Measurements from ENCODE around the gene OPA3.

OPA3 gene

DNA sequence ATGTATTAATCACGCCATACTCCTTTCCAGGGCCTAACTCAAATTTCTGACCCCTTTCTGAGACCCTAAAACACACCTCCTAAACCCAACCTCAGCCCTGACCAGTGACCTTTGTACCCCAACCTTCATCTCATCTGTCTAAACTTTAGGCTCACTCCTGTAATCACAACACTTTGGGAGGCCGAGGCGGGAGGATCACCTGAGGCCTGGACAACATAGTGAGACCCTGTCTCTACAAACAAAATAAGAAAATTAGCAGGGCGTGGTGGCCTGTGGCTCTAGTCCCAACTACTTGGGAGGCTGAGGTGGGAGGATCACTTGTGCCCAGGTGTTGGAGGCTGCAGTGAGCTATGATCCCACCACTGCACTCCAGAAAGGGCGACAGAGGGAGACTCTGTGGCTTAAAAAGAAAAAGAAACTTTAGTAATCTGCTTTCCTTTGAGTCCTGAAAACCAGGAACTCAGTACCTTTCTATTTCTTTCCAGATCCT is 92.4 kb downstream of the OPA3 start:
- Histone ChIP-seq H3K27me3 (ENCODE audit: insufficient read depth, poor library complexity, severe bottlenecking) (peaks cover 17% of the 10 kb centered on the region), H3K27ac (replicated peaks) (no peak overlapping the region), H3K4me3 (replicated peaks; ENCODE audit: insufficient read depth, low read length) (no peak overlapping the region)
- TF ChIP-seq POLR2AphosphoS5 (IDR thresholded peaks at IDR 0.05; ENCODE audit: low read depth) (no peak), GABPA (IDR thresholded peaks at IDR 0.05; ENCODE audit: low read depth) (no peak), SPI1 (IDR thresholded peaks at IDR 0.05; ENCODE audit: borderline replicate concordance, low read depth) (no peak)
- TF ChIP-seq, protein P1, sequence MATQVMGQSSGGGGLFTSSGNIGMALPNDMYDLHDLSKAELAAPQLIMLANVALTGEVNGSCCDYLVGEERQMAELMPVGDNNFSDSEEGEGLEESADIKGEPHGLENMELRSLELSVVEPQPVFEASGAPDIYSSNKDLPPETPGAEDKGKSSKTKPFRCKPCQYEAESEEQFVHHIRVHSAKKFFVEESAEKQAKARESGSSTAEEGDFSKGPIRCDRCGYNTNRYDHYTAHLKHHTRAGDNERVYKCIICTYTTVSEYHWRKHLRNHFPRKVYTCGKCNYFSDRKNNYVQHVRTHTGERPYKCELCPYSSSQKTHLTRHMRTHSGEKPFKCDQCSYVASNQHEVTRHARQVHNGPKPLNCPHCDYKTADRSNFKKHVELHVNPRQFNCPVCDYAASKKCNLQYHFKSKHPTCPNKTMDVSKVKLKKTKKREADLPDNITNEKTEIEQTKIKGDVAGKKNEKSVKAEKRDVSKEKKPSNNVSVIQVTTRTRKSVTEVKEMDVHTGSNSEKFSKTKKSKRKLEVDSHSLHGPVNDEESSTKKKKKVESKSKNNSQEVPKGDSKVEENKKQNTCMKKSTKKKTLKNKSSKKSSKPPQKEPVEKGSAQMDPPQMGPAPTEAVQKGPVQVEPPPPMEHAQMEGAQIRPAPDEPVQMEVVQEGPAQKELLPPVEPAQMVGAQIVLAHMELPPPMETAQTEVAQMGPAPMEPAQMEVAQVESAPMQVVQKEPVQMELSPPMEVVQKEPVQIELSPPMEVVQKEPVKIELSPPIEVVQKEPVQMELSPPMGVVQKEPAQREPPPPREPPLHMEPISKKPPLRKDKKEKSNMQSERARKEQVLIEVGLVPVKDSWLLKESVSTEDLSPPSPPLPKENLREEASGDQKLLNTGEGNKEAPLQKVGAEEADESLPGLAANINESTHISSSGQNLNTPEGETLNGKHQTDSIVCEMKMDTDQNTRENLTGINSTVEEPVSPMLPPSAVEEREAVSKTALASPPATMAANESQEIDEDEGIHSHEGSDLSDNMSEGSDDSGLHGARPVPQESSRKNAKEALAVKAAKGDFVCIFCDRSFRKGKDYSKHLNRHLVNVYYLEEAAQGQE (IDR thresholded peaks at IDR 0.05; ENCODE audit: insufficient replicate concordance, low read depth) = no peak
- TF ChIP-seq, protein P2, sequence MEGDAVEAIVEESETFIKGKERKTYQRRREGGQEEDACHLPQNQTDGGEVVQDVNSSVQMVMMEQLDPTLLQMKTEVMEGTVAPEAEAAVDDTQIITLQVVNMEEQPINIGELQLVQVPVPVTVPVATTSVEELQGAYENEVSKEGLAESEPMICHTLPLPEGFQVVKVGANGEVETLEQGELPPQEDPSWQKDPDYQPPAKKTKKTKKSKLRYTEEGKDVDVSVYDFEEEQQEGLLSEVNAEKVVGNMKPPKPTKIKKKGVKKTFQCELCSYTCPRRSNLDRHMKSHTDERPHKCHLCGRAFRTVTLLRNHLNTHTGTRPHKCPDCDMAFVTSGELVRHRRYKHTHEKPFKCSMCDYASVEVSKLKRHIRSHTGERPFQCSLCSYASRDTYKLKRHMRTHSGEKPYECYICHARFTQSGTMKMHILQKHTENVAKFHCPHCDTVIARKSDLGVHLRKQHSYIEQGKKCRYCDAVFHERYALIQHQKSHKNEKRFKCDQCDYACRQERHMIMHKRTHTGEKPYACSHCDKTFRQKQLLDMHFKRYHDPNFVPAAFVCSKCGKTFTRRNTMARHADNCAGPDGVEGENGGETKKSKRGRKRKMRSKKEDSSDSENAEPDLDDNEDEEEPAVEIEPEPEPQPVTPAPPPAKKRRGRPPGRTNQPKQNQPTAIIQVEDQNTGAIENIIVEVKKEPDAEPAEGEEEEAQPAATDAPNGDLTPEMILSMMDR (IDR thresholded peaks at IDR 0.05; ENCODE audit: insufficient read depth, low read length) = no peak
- no peak for DNase-seq (ENCODE audit: low read depth in 1 of 2, low spot score in 1 of 2)

DNA sequence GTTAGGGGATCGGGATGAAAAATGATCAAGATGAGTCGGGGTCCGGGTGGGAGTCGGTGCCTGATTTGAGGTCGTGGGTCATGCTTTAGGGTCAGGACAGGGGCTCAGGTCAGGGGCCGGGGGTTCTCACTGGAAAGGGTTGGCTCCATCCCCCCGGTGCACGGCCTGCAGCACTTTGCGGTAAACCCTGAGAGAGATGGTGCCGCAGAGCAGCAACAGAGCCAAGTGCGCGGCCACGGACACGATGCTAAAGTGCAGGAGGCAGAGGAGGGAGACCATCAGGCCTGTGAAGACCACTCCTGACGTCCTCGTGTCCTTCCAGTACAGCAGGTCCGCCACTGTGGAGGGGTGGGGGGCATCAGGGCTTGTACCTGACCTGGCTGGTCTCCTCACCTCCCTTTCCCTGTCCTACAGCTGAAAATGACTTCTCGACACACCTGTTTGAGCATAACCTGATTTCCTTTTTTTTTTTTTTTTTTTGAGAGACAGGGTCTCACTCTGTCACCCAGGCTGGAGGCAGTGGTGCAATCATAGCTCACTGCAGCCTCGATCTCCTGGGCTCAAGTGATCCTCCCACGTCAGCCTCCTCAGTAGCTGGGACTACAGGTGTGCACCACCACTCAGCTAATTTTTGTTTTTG is 95.3 kb downstream of the OPA3 start:
- H3K27me3 ChIP-seq (ENCODE audit: insufficient read depth, poor library complexity, severe bottlenecking) = no peaks in the 10 kb centered on the region
- no peak overlapping the region for H3K4me3 ChIP-seq (replicated peaks; ENCODE audit: insufficient read depth, low read length)
- TF ChIP-seq, protein P2 (IDR thresholded peaks at IDR 0.05; ENCODE audit: insufficient read depth, low read length) = no peak
- TF ChIP-seq GABPA (IDR thresholded peaks at IDR 0.05; ENCODE audit: low read depth) (no peak), SPI1 (IDR thresholded peaks at IDR 0.05; ENCODE audit: borderline replicate concordance, low read depth) (no peak), POLR2AphosphoS5 (IDR thresholded peaks at IDR 0.05; ENCODE audit: low read depth) (no peak)
- TF ChIP-seq, protein P1 (IDR thresholded peaks at IDR 0.05; ENCODE audit: insufficient replicate concordance, low read depth) = no peak
- no peak overlapping the region for H3K27ac ChIP-seq (replicated peaks)
- DNase-seq (ENCODE audit: low read depth in 1 of 2, low spot score in 1 of 2) = no peak

DNA sequence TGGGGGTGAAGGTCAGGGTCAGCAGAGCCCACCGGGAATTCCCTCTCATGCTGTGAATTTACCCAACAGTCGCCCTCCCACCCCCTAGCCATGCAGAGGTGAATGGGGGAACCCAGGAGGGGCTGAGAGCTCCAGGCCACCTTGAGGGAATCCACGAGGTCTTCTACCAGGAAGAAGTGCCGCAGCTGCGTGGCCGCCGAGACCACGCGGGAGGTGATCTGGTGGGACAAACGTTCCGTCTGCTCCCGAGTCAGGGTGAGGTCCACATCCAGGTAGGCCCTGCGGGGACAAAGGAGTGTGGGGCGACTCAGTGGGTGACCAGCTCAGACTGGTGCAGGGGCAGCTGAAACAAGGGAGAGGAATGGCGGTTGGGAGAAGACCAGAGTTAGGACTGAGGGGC is 95.9 kb downstream of the OPA3 start:
- no peak overlapping the region for H3K4me3 ChIP-seq (replicated peaks; ENCODE audit: insufficient read depth, low read length)
- no peak overlapping the region for H3K27ac ChIP-seq (replicated peaks)
- DNase-seq (ENCODE audit: low read depth in 1 of 2, low spot score in 1 of 2) = no peak
- H3K27me3 ChIP-seq (ENCODE audit: insufficient read depth, poor library complexity, severe bottlenecking) = no peaks in the 10 kb centered on the region
- TF ChIP-seq, protein P1 (IDR thresholded peaks at IDR 0.05; ENCODE audit: insufficient replicate concordance, low read depth) = no peak
- no peak for TF ChIP-seq SPI1 (IDR thresholded peaks at IDR 0.05; ENCODE audit: borderline replicate concordance, low read depth)

Data from HL-60 (cell line).